Measurements from ENCODE around the gene ARHGAP44. TPM values are rescaled to one million over a fixed set of nuclear protein-coding genes. Genes with fewer than 3 reads are reported as not detected.

The ARHGAP44 gene
- total and polyA plus RNA-seq, 2 donors (not counting 1 experiment from before 2014, with no cell fraction given), result 0.78 to 11.6 TPM

- ATAC-seq (ENCODE audit: low read depth) (no peak), DNase-seq (no peak)
- no peak overlapping the region for H3K4me3 Mint-ChIP-seq
- H2AFZ ChIP-seq (ENCODE audit: insufficient read depth, low read depth, low read length, poor library complexity, severe bottlenecking), result no peak overlapping the region
- no peak overlapping the region for H3K9ac ChIP-seq (ENCODE audit: low read length)
- no peak overlapping the region for H3K27ac Mint-ChIP-seq
- no peaks in the 10 kb centered on the region for H3K4me1 Mint-ChIP-seq
- no peak overlapping the region for H3K4me3 ChIP-seq (ENCODE audit: control extremely low read depth in 1 of 5, extremely low read depth in 1 of 5, insufficient read depth in 1 of 5, low read depth in 2 of 5, low read length in 4 of 5)
- H3K9me3 Mint-ChIP-seq (ENCODE audit: insufficient read depth), result no peaks in the 10 kb centered on the region
- H3K27me3 ChIP-seq (replicated peaks in 1 of 4; ENCODE audit: control extremely low read depth in 1 of 4, control insufficient read depth in 3 of 4, insufficient read depth in 4 of 4, low read length in 3 of 4), result no peaks in the 10 kb centered on the region
- ChIA-PET POLR2A (no interaction called here), CTCF (interaction anchor here (1.0 kb wide), 1 partner anchor 10 kb away, joined by 3 read pairs; no protein-coding TSS in a partner anchor)
- TF ChIP-seq EZH2 (IDR thresholded peaks at IDR 0.05; ENCODE audit: borderline replicate concordance, insufficient read depth, low read depth, low read length, poor library complexity, severe bottlenecking) (no peak), CTCF (IDR thresholded peaks at IDR 0.05) (no peak)
- H3K36me3 ChIP-seq (replicated peaks in 1 of 2; ENCODE audit: control extremely low read depth in 1 of 2, control insufficient read depth in 1 of 2, extremely low read depth in 1 of 2, insufficient read depth in 2 of 2, low read length in 1 of 2), result peaks cover 19 to 96% of the 10 kb centered on the region in 2 experiments
- no peak overlapping the region for H3K27ac ChIP-seq (ENCODE audit: low read length in 2 of 2)
- H4K20me1 ChIP-seq (ENCODE audit: control insufficient read depth, insufficient read depth, low read length, poor library complexity, severe bottlenecking), result peaks cover 7% of the 10 kb centered on the region
- H3K9me3 ChIP-seq (ENCODE audit: control extremely low read depth in 1 of 3, control insufficient read depth in 2 of 3, insufficient read depth in 1 of 3, low read length in 2 of 3), result no peaks in the 10 kb centered on the region
- H3K4me1 ChIP-seq (ENCODE audit: control insufficient read depth in 2 of 2, insufficient read depth in 2 of 2, low read length in 2 of 2), result no peaks in the 10 kb centered on the region
- intact Hi-C loops (cut with micrococcal nuclease), result no loop called here
- 100% methylated on average over 4 of the region's 5 CpGs for WGBS (ENCODE audit: insufficient coverage)
- no peaks in the 10 kb centered on the region for H3K27me3 Mint-ChIP-seq
- no peak overlapping the region for H3K4me2 ChIP-seq (replicated peaks; ENCODE audit: low read depth, low read length, poor library complexity, severe bottlenecking)
- peaks cover 6% of the 10 kb centered on the region for H3K79me2 ChIP-seq (ENCODE audit: control insufficient read depth, insufficient read depth, low read length)
Observed at GRCh38 chr17:12998874-12999273, 209.6 kb downstream of the ARHGAP44 start.

- no peak for ATAC-seq (ENCODE audit: low read depth)
- Histone ChIP-seq H3K4me2 (replicated peaks; ENCODE audit: low read depth, low read length, poor library complexity, severe bottlenecking) (no peak overlapping the region), H2AFZ (ENCODE audit: insufficient read depth, low read depth, low read length, poor library complexity, severe bottlenecking) (no peak overlapping the region), H3K36me3 (replicated peaks in 1 of 2; ENCODE audit: control extremely low read depth in 1 of 2, control insufficient read depth in 1 of 2, extremely low read depth in 1 of 2, insufficient read depth in 2 of 2, low read length in 1 of 2) (peaks cover 19 to 92% of the 10 kb centered on the region in 2 experiments), H4K20me1 (ENCODE audit: control insufficient read depth, insufficient read depth, low read length, poor library complexity, severe bottlenecking) (peaks cover 7% of the 10 kb centered on the region), H3K27me3 (replicated peaks in 1 of 4; ENCODE audit: control extremely low read depth in 1 of 4, control insufficient read depth in 3 of 4, insufficient read depth in 4 of 4, low read length in 3 of 4) (no peaks in the 10 kb centered on the region), H3K9me3 (ENCODE audit: control extremely low read depth in 1 of 3, control insufficient read depth in 2 of 3, insufficient read depth in 1 of 3, low read length in 2 of 3) (no peaks in the 10 kb centered on the region), H3K9ac (ENCODE audit: low read length) (no peak overlapping the region), H3K4me3 (ENCODE audit: control extremely low read depth in 1 of 5, extremely low read depth in 1 of 5, insufficient read depth in 1 of 5, low read depth in 2 of 5, low read length in 4 of 5) (no peak overlapping the region), H3K79me2 (ENCODE audit: control insufficient read depth, insufficient read depth, low read length) (peaks cover 6% of the 10 kb centered on the region), H3K4me1 (ENCODE audit: control insufficient read depth in 2 of 2, insufficient read depth in 2 of 2, low read length in 2 of 2) (no peaks in the 10 kb centered on the region), H3K27ac (ENCODE audit: low read length in 2 of 2) (no peak overlapping the region)
- no peaks in the 10 kb centered on the region for H3K27me3 Mint-ChIP-seq
- 93% methylated on average over 8 of the region's 8 CpGs for WGBS (ENCODE audit: insufficient coverage)
- no peak for DNase-seq
- no peaks in the 10 kb centered on the region for H3K9me3 Mint-ChIP-seq (ENCODE audit: insufficient read depth)
- ChIA-PET POLR2A (no interaction called here), CTCF (no interaction called here)
- intact Hi-C loops (cut with micrococcal nuclease), result loop anchor here (5.0 kb wide), 1 partner anchor 328 kb away; no protein-coding TSS in a partner anchor
- no peak overlapping the region for H3K27ac Mint-ChIP-seq
- TF ChIP-seq CTCF (IDR thresholded peaks at IDR 0.05) (no peak), EZH2 (IDR thresholded peaks at IDR 0.05; ENCODE audit: borderline replicate concordance, insufficient read depth, low read depth, low read length, poor library complexity, severe bottlenecking) (no peak)
- no peaks in the 10 kb centered on the region for H3K4me1 Mint-ChIP-seq
- no peak overlapping the region for H3K4me3 Mint-ChIP-seq
Observed at GRCh38 chr17:13000561-13000960, 211.3 kb downstream of the ARHGAP44 start.

All from B cell (primary cell).